Trophoblast cell (in vitro differentiated cells and primary cell): ENCODE results near the gene CACNA2D3.

Experiments used
- DNase-seq, 2 donors: peaks; one replicate each; pipeline ENCODE4 v3.0.0-alpha.2; 2016
- H2AFZ ChIP-seq: 2 replicates; pipeline ENCODE4 v1.6.1; 2013; ENCODE audit warnings: low read length, moderate library complexity, mild to moderate bottlenecking; ENCODE audit not compliant: insufficient read depth, poor library complexity
- H2AK5ac ChIP-seq: 2 replicates; pipeline ENCODE4 v1.6.1; 2013; ENCODE audit warnings: mild to moderate bottlenecking, low read length
- H2BK120ac ChIP-seq: 2 replicates; pipeline ENCODE4 v1.6.1; 2013; ENCODE audit warnings: low read length, mild to moderate bottlenecking, moderate library complexity; ENCODE audit not compliant: insufficient read depth, poor library complexity
- H2BK12ac ChIP-seq: 2 replicates; pipeline ENCODE4 v1.6.1; 2013; ENCODE audit warnings: mild to moderate bottlenecking, low read length, moderate library complexity
- H2BK5ac ChIP-seq: 2 replicates; pipeline ENCODE4 v1.6.1; 2013; ENCODE audit warnings: low read length, low read depth, moderate library complexity, mild to moderate bottlenecking; ENCODE audit not compliant: poor library complexity
- H3K14ac ChIP-seq: 2 replicates; pipeline ENCODE4 v1.6.1; 2013; ENCODE audit warnings: mild to moderate bottlenecking, low read length
- H3K18ac ChIP-seq: 2 replicates; pipeline ENCODE4 v1.6.1; 2013; ENCODE audit warnings: mild to moderate bottlenecking, low read length
- H3K23ac ChIP-seq: 2 replicates; pipeline ENCODE4 v1.6.1; 2013; ENCODE audit warnings: low read length
- H3K27ac ChIP-seq: 2 replicates; pipeline ENCODE4 v1.5.1; 2013; ENCODE audit warnings: low read depth, mild to moderate bottlenecking, inconsistent platforms, low read length, moderate library complexity
- H3K27me3 ChIP-seq: 2 replicates; pipeline ENCODE4 v1.6.1; 2013; ENCODE audit warnings: inconsistent platforms, mild to moderate bottlenecking, low read length, moderate library complexity; ENCODE audit not compliant: insufficient read depth
- H3K36me3 ChIP-seq, 2 experiments: 1 replicate in 1 of 2; 2 replicates in 1 of 2; pipeline ENCODE4 v1.6.1; 2013; ENCODE audit warnings: low read length in 2 of 2, mild to moderate bottlenecking in 2 of 2, moderate library complexity in 1 of 2; ENCODE audit not compliant: insufficient read depth in 2 of 2, control insufficient read depth in 1 of 2
- H3K4ac ChIP-seq: 2 replicates; pipeline ENCODE4 v1.6.1; 2013; ENCODE audit warnings: low read depth, mild to moderate bottlenecking, low read length, moderate library complexity
- H3K4me1 ChIP-seq, 2 experiments: 1 replicate in 1 of 2; 2 replicates in 1 of 2; pipeline ENCODE4 v1.6.1; 2013; ENCODE audit warnings: low read length in 2 of 2, mild to moderate bottlenecking in 2 of 2, moderate library complexity in 1 of 2; ENCODE audit not compliant: insufficient read depth in 2 of 2, control insufficient read depth in 1 of 2
- H3K4me2 ChIP-seq: 2 replicates; pipeline ENCODE4 v1.6.1; 2013; ENCODE audit warnings: inconsistent platforms, mild to moderate bottlenecking, low read length, moderate library complexity
- H3K4me3 ChIP-seq: 2 replicates; pipeline ENCODE4 v1.5.1; 2013; ENCODE audit warnings: mild to moderate bottlenecking, low read depth, low read length, inconsistent platforms
- H3K79me1 ChIP-seq: one replicate; pipeline ENCODE4 v1.6.1; 2013; ENCODE audit warnings: low read length
- H3K79me2 ChIP-seq: 2 replicates; pipeline ENCODE4 v1.6.1; 2013; ENCODE audit warnings: low read length, mild to moderate bottlenecking; ENCODE audit not compliant: control insufficient read depth, insufficient read depth, poor library complexity
- H3K9ac ChIP-seq: 2 replicates; pipeline ENCODE4 v1.6.1; 2013; ENCODE audit warnings: mild to moderate bottlenecking, low read length
- H3K9me3 ChIP-seq: 2 replicates; pipeline ENCODE4 v1.6.1; 2013; ENCODE audit warnings: low read depth, mild to moderate bottlenecking, control low read depth, inconsistent platforms, low read length; ENCODE audit not compliant: insufficient read depth
- H4K12ac ChIP-seq: 2 replicates; pipeline ENCODE4 v1.6.1; 2013; ENCODE audit warnings: low read depth, mild to moderate bottlenecking, low read length, moderate library complexity
- H4K8ac ChIP-seq: 2 replicates; pipeline ENCODE4 v1.6.1; 2013; ENCODE audit warnings: low read depth, mild to moderate bottlenecking, low read length, moderate library complexity
- H4K91ac ChIP-seq: one replicate; pipeline ENCODE4 v1.6.1; 2013; ENCODE audit warnings: low read depth, mild to moderate bottlenecking, low read length, moderate library complexity
- WGBS: extraction: QIAGEN DNeasy Blood & Tissue Kit; methylation state at CpG from one replicate; pipeline ENCODE4 v1.1.7; 2013; ENCODE audit warnings: missing lambda C conversion rate; ENCODE audit not compliant: insufficient read length, insufficient coverage; ENCODE audit errors: extremely low coverage; 5-methylcytosine and 5-hydroxymethylcytosine counted together

CACNA2D3 gene

DNA sequence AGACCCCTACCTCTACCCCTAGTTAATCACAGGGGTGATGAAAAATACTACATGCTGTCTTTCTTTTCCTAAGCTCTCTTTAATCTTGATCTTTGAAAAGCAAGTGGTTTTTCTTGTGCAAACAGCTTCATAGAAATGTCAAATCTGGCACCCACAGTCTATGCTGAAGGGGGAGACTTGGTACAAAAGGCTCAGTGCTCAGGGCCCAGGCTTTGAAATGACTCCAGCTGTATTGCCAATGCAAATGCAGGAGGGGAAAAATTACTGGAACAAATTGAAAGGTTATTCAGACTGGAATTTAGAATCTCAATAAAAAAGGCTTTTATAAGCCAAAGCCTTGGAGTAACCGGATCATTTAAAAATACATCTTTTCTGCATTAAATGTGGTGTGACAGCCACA lies 581.6 kb downstream of the CACNA2D3 start:
- no CpG with 5 or more reads among the region's 1 CpG for WGBS
- Histone ChIP-seq H3K9me3 (no peaks in the 10 kb centered on the region), H3K9ac (no peak overlapping the region)

GRCh38 chr3:54705730-54706129 lies 583.4 kb downstream of the CACNA2D3 start:
- Histone ChIP-seq H4K8ac (no peak overlapping the region), H3K27ac (no peak overlapping the region), H2BK5ac (no peak overlapping the region), H3K4me3 (no peak overlapping the region), H3K79me2 (no peaks in the 10 kb centered on the region), H3K4ac (no peak overlapping the region), H3K4me2 (no peak overlapping the region), H3K23ac (no peak overlapping the region), H2AFZ (no peak overlapping the region), H4K91ac (no peak overlapping the region), H2AK5ac (no peak overlapping the region), H3K27me3 (no peaks in the 10 kb centered on the region), H3K36me3 (no peaks in the 10 kb centered on the region), H3K9ac (no peak overlapping the region), H3K79me1 (no peaks in the 10 kb centered on the region), H3K14ac (no peak overlapping the region), H4K12ac (no peak overlapping the region), H3K9me3 (no peaks in the 10 kb centered on the region), H2BK12ac (no peak overlapping the region), H3K4me1 (no peaks in the 10 kb centered on the region), H2BK120ac (no peak overlapping the region), H3K18ac (no peak overlapping the region)
- WGBS: no CpG with 5 or more reads among the region's 3 CpGs
- DNase-seq: no peak

More for the DNA sequence above, 581.6 kb downstream of the CACNA2D3 start:
- DNase-seq: no peak
- no peak overlapping the region for H3K27ac ChIP-seq
- no peak overlapping the region for H3K14ac ChIP-seq
- H3K4me1 ChIP-seq: no peaks in the 10 kb centered on the region
- no peak overlapping the region for H2AFZ ChIP-seq
- no peak overlapping the region for H4K8ac ChIP-seq
- H3K23ac ChIP-seq: no peak overlapping the region
- H2AK5ac ChIP-seq: no peak overlapping the region
- no peak overlapping the region for H3K4me3 ChIP-seq
- H3K4me2 ChIP-seq: no peak overlapping the region
- no peak overlapping the region for H3K18ac ChIP-seq
- H3K36me3 ChIP-seq: no peaks in the 10 kb centered on the region
- no peak overlapping the region for H2BK5ac ChIP-seq
- no peaks in the 10 kb centered on the region for H3K27me3 ChIP-seq
- no peak overlapping the region for H4K91ac ChIP-seq
- no peak overlapping the region for H2BK12ac ChIP-seq
- no peaks in the 10 kb centered on the region for H3K79me2 ChIP-seq
- no peak overlapping the region for H4K12ac ChIP-seq
- no peak overlapping the region for H3K4ac ChIP-seq
- no peaks in the 10 kb centered on the region for H3K79me1 ChIP-seq
- no peak overlapping the region for H2BK120ac ChIP-seq

GRCh38 chr3:54706738-54707137 lies 584.4 kb downstream of the CACNA2D3 start:
- no peak overlapping the region for H2BK120ac ChIP-seq
- H2AFZ ChIP-seq: no peak overlapping the region
- no peak overlapping the region for H3K9ac ChIP-seq
- H4K12ac ChIP-seq: no peak overlapping the region
- H3K79me1 ChIP-seq: no peaks in the 10 kb centered on the region
- no CpG with 5 or more reads among the region's 3 CpGs for WGBS
- no peak overlapping the region for H3K4me3 ChIP-seq
- no peak overlapping the region for H4K8ac ChIP-seq
- H3K27ac ChIP-seq: no peak overlapping the region
- no peak overlapping the region for H2AK5ac ChIP-seq
- no peak overlapping the region for H4K91ac ChIP-seq
- H3K4me2 ChIP-seq: no peak overlapping the region
- H2BK12ac ChIP-seq: no peak overlapping the region
- no peaks in the 10 kb centered on the region for H3K36me3 ChIP-seq
- no peak overlapping the region for H3K14ac ChIP-seq
- H3K4ac ChIP-seq: no peak overlapping the region
- DNase-seq: no peak
- no peak overlapping the region for H2BK5ac ChIP-seq
- H3K18ac ChIP-seq: no peak overlapping the region
- no peaks in the 10 kb centered on the region for H3K4me1 ChIP-seq
- H3K23ac ChIP-seq: no peak overlapping the region
- no peaks in the 10 kb centered on the region for H3K27me3 ChIP-seq
- no peaks in the 10 kb centered on the region for H3K9me3 ChIP-seq
- H3K79me2 ChIP-seq: no peaks in the 10 kb centered on the region

GRCh38 chr3:54709785-54710184 lies 587.4 kb downstream of the CACNA2D3 start:
- H2AK5ac ChIP-seq: no peak overlapping the region
- no peak overlapping the region for H2BK120ac ChIP-seq
- H3K4me3 ChIP-seq: no peak overlapping the region

More at GRCh38 chr3:54709785-54710184, 587.4 kb downstream of the CACNA2D3 start:
- H4K91ac ChIP-seq: no peak overlapping the region
- no peak overlapping the region for H3K4ac ChIP-seq
- no peak overlapping the region for H2AFZ ChIP-seq
- H3K9me3 ChIP-seq: no peaks in the 10 kb centered on the region
- H3K9ac ChIP-seq: no peak overlapping the region
- H2BK12ac ChIP-seq: no peak overlapping the region
- no peaks in the 10 kb centered on the region for H3K79me2 ChIP-seq
- H4K8ac ChIP-seq: no peak overlapping the region
- no peak overlapping the region for H3K4me2 ChIP-seq
- H3K36me3 ChIP-seq: no peaks in the 10 kb centered on the region
- H4K12ac ChIP-seq: no peak overlapping the region
- H3K4me1 ChIP-seq: no peaks in the 10 kb centered on the region
- no peak overlapping the region for H2BK5ac ChIP-seq
- H3K27me3 ChIP-seq: no peaks in the 10 kb centered on the region
- H3K23ac ChIP-seq: no peak overlapping the region
- H3K79me1 ChIP-seq: no peaks in the 10 kb centered on the region
- WGBS: no CpG with 5 or more reads among the region's 3 CpGs
- H3K18ac ChIP-seq: no peak overlapping the region
- DNase-seq: no peak
- no peak overlapping the region for H3K27ac ChIP-seq
- no peak overlapping the region for H3K14ac ChIP-seq
